Limb (tissue), 2 donors: ENCODE results near the gene MEI1.

Source experiments
- DNase-seq, 2 donors: peaks; one replicate each; pipeline ENCODE4 v3.0.0-alpha.2; 2016; ENCODE audit errors: extremely low spot score in 2 of 2

The MEI1 gene

DNA sequence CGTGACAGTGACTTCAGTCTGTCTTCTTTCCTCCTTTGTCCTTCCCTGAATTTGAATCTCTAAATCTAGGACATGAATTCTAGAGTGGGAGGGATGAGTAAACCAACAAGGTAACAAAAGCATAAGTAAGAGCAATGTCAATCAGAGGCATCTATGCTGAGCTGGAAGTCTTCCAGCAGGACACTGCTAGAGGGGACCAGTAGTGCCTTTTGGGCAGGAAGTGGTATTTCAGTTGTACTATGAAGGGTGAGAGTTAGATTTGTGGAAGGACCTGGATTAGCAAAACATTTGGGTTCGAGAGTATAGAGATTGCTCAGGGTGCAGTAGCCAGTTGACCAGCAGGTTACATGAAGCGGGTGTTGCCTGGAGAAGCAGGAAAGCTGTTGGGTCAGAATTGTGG, 40.3 kb downstream of the MEI1 start:
- DNase-seq = no peak

DNA sequence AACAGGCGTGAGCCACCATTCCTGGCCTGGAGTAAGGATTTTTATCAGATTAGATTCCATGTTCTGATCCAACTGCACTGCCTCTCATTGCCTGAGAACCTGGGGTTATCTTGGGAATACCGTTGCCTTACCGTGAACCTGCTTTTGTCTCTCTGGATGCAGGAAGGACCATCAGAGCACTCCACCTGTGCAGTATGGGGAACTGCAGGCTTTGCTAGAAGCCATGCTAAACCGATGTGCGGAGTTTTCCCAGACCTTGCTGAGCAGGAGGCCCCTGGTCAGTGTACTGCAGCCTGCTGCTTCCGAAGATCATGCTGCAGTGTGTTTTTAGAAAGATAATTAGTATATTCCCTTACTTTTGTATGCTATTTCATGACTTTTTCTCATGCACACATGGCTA, 43.6 kb downstream of the MEI1 start:
- no peak for DNase-seq

DNA sequence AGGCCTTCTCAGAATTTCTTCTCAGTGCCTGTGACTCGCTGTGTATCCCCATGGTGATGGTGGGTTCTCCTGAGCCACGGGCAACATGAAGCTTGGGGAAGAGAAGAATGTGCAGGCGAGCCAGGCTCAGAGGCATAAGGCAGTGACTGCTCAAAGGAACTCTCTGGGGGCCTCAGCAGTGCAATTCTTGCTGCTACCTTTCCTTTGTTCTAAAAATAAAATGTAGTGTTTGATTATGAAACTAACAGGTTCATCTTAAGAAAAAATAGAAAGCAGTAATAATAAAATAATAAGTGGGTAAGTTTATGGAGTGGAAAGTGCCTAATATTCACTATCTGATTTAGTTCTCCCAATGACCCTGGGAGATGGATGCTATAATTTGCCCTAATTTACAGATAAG, 46.7 kb downstream of the MEI1 start:
- DNase-seq = no peak

DNA sequence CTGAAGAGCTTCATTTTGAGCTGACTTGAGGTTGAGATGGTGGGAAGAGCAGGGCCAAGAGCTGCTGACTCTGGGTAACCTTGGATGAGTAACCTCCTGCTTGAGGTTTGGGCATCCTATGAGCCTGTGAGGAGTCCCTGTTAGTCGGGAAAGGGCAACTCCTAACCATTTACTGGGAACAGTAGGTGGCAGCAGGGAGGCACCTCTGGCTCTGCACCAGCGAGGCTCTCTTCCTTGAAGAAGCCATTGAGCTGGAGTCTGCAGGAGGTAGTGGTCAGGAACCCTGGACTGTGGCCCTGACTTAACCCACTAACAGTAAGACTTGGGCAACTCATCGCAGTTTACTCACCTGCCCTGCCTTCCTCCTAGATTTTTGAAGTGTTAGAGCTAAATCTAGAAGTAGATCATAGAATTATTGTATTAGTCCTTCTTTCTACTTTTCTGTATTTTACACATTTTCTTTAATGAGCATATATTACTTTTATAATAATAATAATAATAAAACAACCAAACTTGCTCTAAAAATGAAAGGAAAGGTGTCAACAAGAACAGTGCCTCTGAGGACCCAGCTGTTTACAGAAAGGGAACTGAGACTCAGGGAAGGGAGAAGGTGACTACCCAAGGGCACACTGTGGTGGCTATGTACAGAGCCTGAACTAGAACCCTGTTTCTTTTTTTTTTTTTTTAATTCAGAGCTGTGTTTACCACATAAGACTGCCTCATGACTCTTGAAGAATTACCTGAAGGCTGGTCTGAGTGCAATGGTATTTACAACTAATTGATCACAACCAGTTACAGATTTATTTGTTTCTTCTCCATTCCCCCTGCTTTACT, 47.5 kb downstream of the MEI1 start:
- DNase-seq = peak; percentile 51 to 72

DNA sequence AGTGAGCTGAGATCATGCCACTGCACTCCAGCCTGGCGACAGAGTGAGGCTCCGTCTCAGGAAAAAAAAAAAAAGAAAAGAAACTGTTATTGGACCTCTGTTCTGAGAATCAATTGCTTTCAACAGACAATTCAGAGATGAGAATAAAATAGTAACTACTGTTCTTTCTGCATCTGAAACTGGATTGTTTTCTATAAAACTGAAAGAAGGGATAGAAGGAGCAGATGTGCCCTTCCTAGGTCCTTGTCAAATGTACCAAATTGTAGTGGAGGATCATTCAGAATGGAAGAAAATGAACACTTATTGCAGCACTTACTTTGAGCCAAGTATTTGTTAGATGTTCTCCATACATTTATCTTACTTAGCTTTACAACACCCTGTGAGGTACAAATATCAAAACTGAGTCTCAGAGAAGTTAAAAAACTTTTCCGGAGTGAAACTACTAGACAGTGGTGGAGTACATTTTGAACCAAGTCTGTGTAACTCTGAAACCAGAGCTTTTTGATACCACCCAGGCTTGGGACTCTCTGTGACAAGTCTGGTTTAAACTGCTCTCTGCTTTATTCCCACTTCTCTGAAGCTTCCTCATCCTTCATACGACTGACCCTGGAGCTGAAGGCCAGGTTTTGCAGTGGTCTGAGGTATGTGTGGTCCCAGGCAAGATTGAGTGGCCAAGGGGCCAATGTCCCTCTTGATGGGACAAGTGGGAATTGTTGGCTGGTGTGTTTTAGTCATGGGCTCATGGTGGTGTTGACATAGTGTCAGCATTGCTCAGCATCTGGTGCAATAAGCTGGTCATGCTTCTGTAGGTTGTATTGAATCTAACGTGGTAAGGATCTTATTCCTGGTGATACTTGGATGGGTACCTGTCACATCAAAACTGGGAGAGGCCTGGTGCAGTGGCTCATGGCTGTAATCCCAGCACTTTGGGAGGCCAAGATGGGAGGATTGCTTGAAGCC, 53.0 kb downstream of the MEI1 start:
- no peak for DNase-seq

DNA sequence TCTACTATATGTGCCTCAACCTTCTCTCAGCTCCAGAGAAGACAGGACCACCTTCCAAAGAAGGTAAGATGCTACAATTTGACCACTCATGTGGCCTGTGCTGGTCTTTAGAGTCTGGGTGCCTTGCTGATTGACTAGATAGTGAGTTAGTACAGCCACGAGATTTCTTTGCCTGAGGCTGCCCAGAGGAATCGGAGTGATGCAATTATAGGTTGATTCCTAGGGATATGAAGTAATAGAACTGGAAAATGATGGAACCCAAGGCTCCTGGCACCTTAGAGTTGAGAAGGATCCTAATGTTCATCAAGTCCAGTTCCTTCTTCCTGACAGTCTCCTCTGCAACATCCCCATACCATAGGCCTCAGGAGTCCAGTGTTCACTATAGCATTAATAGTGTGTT, 54.7 kb downstream of the MEI1 start:
- no peak for DNase-seq

DNA sequence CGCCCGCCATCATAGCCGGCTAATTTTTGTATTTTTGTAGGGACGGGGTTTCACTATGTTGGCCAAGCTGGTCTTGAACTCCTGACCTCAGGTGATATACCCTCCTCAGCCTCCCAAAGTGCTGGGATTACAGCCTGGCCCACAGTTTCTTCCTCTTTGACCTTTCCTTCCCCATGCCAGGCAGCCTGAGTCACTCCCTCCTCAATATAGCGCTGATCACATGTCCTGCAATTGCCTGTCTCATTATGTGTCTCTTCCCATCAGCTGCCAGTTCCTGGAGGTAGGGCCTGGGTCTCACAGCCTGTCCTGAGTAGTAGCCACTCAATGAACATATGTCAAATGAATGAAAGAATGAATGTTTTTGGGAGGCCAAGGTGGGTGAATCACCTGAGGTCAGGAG, 58.2 kb downstream of the MEI1 start:
- DNase-seq = no peak

DNA sequence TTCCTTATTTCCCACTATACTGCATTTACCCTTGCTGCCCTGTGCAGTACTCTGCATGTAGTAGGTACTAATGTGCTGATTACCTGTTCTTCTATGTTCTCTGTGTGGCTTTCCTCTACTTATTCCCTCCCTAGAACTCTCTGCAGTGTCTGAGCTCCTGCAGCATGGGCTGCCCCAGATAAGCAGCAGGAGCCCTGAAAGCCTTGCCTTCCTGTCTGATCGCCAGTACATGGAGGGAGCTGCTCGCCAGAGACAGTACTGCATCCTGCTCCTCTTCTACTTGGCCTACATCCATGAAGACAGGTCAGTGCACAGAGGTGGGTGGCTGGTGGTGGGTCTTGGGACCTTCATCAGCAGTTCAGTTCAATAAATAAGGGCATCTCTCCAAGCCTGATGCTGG, 58.9 kb downstream of the MEI1 start:
- DNase-seq = no peak

DNA sequence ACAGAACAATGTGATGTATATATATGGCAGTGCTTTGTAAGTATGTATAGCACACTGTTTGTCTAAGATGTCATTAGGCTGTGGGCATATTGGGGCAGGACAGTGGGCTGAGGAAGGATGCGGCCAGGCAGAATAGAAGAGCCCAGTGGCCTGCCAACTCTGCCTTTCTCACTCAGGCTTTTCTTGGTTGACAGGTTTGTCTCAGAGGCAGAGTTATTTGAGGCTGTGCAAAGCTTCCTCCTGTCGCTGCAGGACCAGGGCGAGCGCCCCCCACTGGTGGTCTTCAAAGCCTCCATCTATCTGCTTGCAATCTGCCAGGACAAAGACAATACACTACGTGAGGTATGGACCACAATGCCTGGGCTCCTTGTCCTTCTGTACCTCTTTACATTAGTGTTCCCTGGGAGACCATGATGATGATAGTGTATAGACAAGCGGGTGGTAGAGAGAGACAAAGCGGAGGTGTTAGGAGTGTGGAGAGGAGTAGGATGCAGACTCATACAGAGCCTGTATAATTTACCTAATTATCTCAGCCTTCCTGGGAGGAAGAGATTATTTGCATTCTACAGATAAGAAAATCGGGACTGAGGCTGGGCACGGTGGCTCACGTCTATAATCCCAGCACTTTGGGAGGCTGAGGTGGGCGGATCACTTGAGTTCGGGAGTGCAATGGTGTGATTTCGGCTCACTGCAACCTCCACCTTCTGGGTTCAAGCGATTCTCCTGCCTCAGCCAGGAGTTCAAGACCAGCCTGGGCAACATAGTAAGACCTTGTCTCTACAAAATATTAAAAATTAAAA, 63.9 kb downstream of the MEI1 start:
- peak in 1 of 2 donors; percentile 47 for DNase-seq

DNA sequence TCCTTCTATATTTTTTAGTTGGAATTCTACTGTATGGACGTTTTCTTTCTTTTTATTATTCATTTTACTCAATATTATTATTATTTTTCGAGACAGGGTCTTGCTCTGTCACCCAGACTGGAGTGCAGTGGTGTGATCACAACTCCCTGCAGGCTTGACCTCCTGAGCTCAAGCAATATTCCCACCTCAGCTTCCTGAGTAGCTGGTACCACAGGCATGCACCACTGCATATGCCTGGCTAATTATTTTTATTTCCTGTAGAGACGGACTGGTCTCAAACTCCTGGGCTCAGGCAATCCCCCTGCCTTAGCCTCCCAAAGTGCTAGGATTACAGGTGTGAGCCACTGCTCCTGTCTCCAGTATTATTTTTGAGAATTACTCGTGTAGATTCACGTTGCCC, 67.2 kb downstream of the MEI1 start:
- DNase-seq = no peak

DNA sequence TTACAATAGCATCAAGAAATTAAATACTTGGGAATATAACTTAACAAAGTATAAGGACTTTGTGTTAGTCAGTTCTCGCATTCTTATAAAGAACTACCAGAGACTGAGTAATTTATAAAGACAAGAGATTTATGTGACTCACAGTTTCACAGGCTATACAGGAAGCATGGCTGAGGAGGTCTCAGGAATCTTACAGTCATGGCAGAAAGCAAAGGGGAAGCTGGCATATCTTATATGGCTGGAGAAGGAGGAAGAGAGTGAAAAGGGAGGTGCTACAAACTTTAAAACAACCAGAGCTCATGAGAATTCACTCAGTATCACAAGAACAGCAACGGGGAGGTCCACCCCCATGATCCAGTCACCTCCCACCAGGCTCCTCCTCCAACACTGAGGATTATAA, 69.1 kb downstream of the MEI1 start:
- DNase-seq = no peak

DNA sequence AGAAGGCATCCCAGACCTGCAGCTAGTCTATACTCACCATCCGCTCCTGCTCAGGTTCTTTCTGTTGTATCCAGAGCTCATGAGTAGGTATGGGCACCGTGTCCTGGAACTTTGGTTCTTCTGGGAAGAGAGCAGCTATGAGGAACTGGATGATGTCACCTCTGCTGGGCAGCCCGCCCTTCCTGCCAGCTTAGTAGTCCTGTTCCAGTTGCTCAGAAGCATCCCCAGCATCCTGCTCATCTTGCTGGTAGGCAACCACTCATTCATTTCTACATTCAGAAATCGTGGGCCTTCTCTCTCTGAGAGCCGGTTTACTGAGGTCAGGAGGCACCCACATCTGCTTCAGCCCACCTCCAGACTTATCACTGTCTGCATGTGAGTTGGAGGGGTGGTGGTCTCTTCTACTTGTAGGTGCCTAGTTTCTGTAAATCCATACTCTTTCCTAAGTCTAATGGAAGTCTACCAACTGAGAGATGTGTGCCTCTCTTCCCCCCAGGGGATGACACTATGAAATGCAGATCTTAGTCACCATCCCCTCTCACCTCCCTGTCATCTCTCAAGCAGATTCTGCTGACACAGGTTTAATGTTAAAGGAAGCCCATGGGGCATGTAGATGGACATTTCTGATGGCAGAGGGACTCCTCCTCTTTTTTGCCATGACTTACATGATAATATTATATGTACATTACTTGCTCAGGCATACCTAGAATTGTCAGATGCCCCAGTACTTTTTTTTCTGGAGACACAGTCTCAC, 71.6 kb downstream of the MEI1 start:
- DNase-seq = no peak

DNA sequence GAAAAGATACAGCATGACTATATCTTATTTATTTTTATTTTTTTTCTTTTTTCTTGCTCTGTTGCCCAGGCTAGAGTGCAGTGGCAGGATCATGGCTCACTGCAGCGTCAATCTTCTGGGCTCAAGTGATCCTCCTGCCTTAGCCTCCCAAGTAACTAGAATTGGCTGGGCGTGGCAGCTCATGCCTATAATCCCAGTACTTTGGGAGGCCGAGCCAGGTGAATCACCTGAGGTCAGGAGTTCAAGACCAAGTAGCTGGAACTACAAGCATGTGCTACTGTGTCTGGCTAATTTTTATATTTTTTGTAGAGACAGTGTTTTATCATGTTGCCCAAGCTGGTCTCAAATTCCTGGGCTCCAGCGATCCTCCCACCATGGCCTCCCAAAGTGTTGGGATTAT, 72.9 kb downstream of the MEI1 start:
- no peak for DNase-seq

DNA sequence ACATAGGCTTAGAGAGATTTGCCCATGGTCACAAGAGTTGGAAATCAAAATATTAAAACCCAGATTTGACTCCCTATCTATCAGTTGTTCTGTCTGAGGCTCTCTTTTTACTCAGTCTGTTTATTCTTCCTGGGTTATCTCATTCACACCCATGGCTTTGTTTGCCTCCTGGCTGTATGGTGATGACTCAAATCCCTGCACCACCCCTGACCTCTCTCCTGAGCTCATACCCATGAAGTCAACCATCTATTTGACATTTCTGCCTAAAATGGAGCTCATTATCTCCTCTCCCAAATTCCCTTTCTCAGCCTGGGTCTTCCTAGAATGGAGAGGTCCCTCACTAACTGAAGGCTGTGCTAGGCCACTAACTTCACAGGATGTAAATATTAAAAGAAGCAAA, 73.3 kb downstream of the MEI1 start:
- no peak for DNase-seq

DNA sequence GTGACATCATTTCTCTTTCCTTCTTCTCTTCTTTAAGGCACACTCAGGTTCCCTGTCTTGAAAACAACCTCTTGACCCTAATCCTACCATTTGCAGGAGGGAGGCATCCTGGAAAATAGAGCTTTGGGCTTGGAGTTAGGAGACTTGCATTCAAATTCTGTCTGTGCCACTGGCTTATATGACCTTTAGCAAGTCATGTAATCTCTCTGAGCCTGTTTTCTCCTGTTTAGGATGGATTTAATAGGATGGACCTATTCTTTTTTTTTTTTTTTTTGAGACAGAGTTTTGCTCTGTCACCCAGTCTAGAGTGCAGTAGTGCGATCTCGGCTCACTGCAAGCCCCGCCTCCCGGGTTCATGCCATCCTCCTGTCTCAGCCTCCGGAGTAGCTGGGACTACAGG, 76.0 kb downstream of the MEI1 start:
- no peak for DNase-seq

DNA sequence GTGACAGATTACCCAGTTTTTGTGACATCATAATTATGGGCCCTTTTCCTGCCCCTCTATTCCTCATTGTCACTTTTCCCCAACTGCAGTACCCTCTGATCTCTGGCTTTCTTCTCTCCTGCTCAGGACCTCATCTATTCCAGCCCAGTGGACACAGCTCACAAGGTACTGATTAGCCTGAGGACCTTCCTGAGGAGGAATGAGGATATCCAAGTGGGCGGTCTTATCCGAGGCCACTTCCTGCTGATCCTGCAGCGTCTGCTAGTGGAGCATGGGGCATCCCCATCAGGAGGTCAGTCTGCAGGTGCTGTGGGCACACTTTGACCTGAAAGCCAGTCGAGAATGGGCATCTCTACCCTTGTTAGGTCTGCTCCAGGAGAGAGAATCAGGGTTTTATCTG, 76.7 kb downstream of the MEI1 start:
- no peak for DNase-seq

DNA sequence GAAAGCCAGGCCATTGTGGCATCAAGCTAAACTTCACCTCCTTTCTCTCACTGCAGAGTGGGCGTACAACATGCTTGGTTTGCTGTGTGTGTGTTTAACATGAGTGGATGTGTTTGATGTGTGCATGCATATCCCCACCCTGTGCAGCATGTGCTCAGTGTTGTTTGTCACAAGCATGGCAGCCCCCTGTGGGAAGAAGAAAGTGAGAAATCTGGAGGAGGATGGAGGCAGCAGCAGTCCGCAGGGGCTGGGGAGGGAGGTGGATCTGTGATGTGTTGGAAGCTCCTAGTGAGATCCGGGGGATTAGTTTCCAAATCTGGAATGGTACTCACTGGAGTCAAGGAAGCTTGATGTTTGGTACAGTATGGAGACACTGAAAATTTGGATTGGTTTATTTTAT, 77.1 kb downstream of the MEI1 start:
- DNase-seq = no peak

DNA sequence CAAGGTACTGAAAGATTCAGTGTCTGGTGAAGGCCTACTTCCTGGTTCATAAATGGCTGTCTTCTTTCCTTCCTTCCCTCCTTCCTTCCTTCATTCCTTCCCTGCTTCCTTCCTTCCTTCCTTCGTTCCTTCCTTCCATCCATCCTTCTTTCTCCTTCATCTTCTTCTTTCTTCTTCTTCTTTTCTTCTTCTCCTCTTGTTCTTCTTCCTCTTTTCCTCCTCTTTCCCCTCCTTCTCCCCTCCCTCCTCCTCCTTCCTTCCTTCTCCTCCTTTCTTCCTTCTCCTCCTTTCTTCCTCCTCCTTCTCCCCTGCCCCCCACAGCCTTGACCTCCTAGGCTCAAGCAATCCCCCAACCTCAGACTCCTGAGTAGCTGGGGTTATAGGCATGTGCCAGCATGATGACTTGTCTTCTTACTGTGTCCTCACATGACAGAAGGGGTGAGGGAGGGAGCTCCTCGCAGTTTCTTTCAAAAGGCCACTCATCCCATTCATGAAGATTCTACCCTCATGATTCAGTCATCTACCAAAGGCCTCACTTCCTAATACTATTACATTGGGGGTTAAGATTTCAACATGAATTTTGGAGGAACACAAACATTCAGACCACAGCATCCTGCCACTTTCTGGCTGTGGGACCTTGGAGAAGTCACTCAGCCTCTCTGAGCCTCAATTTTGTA, 78.6 kb downstream of the MEI1 start:
- no peak for DNase-seq

DNA sequence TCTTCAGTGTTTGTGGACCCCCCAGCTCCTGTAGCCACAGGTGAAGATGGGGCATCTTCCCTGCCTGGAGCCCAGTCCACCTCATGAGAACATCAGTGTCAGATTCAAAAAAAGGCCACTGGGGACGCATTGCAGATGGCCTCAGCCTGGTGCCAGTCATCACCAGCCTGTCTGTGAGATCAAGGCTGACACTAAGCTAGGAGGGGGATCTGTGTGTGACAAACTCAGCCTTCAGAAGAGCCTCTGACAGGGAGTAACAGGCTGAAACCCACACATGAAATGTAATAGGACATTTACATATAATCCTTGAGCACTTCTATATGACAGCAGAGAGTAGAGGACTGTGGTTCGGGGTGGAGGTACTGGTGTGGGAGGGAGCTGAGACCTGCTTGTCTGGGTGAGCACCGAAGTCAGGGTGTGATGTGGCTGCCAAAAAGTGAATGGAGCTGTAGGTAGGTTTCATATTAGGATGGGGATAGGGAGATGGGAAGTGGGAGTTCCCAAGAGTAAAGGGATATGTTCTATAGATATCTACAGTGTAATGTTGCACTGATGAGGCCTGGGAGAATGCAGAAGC, 80.7 kb downstream of the MEI1 start:
- no peak for DNase-seq
